NCI-H345 (cell line): ENCODE data around the gene ZBTB44.
A peak's percentile ranks its signal among the peaks of the same experiment; 100 is the strongest.
"Not testable (repeated sequence)": the region's sequence is repeated elsewhere in the genome, so short reads cannot be mapped to it uniquely, and the experiment has no call there.

Experiments
- DNase-seq: peaks from one replicate; lab custom pipeline; 2025; lab: John Stamatoyannopoulos, UW

ZBTB44 gene

GRCh38 chr11:130314750-130315285 is at the start of gene ZBTB44:
Gene ZBTB44 (minus strand): TSS chr11:130314917. CDS start chr11:130261873, 53,044 bp downstream.
- DNase-seq = peak; percentile 88

GRCh38 chr11:130359419-130359818 is 44.7 kb upstream of the ZBTB44 start:
- DNase-seq = no peak

- DNase-seq = no peak
Measured at GRCh38 chr11:130358398-130358797, 43.7 kb upstream of the ZBTB44 start.

- no peak for DNase-seq
Measured at GRCh38 chr11:130347261-130347660, 32.5 kb upstream of the ZBTB44 start.

GRCh38 chr11:130344841-130345240 is 30.1 kb upstream of the ZBTB44 start:
- no peak for DNase-seq

- DNase-seq = no peak
Measured at GRCh38 chr11:130340671-130341319, 26.1 kb upstream of the ZBTB44 start.

GRCh38 chr11:130338667-130339066 is 23.9 kb upstream of the ZBTB44 start:
- no peak for DNase-seq

GRCh38 chr11:130337281-130338089 is 22.8 kb upstream of the ZBTB44 start:
- DNase-seq = no peak

- DNase-seq = not testable (repeated sequence)
Measured at GRCh38 chr11:130331397-130331796, 16.7 kb upstream of the ZBTB44 start.

GRCh38 chr11:130330101-130330684 is 15.5 kb upstream of the ZBTB44 start:
- DNase-seq = no peak

- DNase-seq = no peak
Measured at GRCh38 chr11:130328420-130328819, 13.7 kb upstream of the ZBTB44 start.

- no peak for DNase-seq
Measured at GRCh38 chr11:130327716-130328115, 13.0 kb upstream of the ZBTB44 start.

- DNase-seq = no peak
Measured at GRCh38 chr11:130325691-130326090, 11.0 kb upstream of the ZBTB44 start.

- no peak for DNase-seq
Measured at GRCh38 chr11:130323452-130324450, 9.0 kb upstream of the ZBTB44 start.

- no peak for DNase-seq
Measured at GRCh38 chr11:130322126-130322525, 7.4 kb upstream of the ZBTB44 start.

- DNase-seq = no peak
Measured at GRCh38 chr11:130318031-130318673, 3.4 kb upstream of the ZBTB44 start.

GRCh38 chr11:130315354-130315970 is 745 bp upstream of the ZBTB44 start:
- DNase-seq = no peak

GRCh38 chr11:130314184-130314749 is 450 bp downstream of the ZBTB44 start:
- peak; percentile 79 for DNase-seq

- DNase-seq = peak; percentile 38
Measured at GRCh38 chr11:130313383-130314183, 1.1 kb downstream of the ZBTB44 start.
